Omental fat pad (tissue), 4 donors: ENCODE measurements around the gene CCDC107. TPM values are rescaled to one million over a fixed set of nuclear protein-coding genes. Genes with fewer than 3 reads are reported as not detected.

ENCODE experiments used
- ATAC-seq: fragments of 150-250 bp; one replicate; pipeline ENCODE4 v1.9.1; 2016; ENCODE audit warnings: mild to moderate bottlenecking, moderate library complexity; ENCODE audit not compliant: low FRiP score
- DNase-seq: peaks from one replicate; pipeline ENCODE4 v3.0.0-alpha.2; 2019; ENCODE audit warnings: low spot score
- total RNA-seq, 4 donors: library from RNA; depleted of rRNA; stranded (reverse); fragments of >200 nt; gene quantifications; one replicate each; pipeline ENCODE4 v1.1.0, GENCODE V29; 2016
- TF ChIP-seq, protein P1 (sequence below), 3 donors: fragments of 450-650 bp; IDR thresholded peaks; one replicate each; pipeline ENCODE4 v1.5.1; 2016 to 2017; ENCODE audit warnings: antibody characterized with exemption in 3 of 3, mild to moderate bottlenecking in 3 of 3, moderate library complexity in 2 of 3

CCDC107 gene
- total RNA-seq, 4 donors from 2014 or later, result 35.8 to 108 (median 52.5) TPM

- no peak for DNase-seq
- TF ChIP-seq, protein P1, sequence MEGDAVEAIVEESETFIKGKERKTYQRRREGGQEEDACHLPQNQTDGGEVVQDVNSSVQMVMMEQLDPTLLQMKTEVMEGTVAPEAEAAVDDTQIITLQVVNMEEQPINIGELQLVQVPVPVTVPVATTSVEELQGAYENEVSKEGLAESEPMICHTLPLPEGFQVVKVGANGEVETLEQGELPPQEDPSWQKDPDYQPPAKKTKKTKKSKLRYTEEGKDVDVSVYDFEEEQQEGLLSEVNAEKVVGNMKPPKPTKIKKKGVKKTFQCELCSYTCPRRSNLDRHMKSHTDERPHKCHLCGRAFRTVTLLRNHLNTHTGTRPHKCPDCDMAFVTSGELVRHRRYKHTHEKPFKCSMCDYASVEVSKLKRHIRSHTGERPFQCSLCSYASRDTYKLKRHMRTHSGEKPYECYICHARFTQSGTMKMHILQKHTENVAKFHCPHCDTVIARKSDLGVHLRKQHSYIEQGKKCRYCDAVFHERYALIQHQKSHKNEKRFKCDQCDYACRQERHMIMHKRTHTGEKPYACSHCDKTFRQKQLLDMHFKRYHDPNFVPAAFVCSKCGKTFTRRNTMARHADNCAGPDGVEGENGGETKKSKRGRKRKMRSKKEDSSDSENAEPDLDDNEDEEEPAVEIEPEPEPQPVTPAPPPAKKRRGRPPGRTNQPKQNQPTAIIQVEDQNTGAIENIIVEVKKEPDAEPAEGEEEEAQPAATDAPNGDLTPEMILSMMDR (IDR thresholded peaks at IDR 0.05), result no peak
- no peak for ATAC-seq
Measured at GRCh38 chr9:35665471-35665818, 7.4 kb downstream of the CCDC107 start.

- TF ChIP-seq, protein P1 (IDR thresholded peaks at IDR 0.05), result no peak
- DNase-seq (no peak), ATAC-seq (no peak)
Measured at GRCh38 chr9:35666045-35666444, 8.0 kb downstream of the CCDC107 start.

GRCh38 chr9:35666549-35666948 is 8.5 kb downstream of the CCDC107 start:
- DNase-seq (no peak), ATAC-seq (no peak)
- TF ChIP-seq, protein P1 (IDR thresholded peaks at IDR 0.05), result no peak

GRCh38 chr9:35667939-35668338 is 9.8 kb downstream of the CCDC107 start:
- DNase-seq, result no peak
- ATAC-seq, result no peak
- TF ChIP-seq, protein P1 (IDR thresholded peaks at IDR 0.05), result no peak

- DNase-seq (no peak), ATAC-seq (no peak)
- TF ChIP-seq, protein P1 (IDR thresholded peaks at IDR 0.05), result no peak
Measured at GRCh38 chr9:35669331-35670145, 11.4 kb downstream of the CCDC107 start.

DNA sequence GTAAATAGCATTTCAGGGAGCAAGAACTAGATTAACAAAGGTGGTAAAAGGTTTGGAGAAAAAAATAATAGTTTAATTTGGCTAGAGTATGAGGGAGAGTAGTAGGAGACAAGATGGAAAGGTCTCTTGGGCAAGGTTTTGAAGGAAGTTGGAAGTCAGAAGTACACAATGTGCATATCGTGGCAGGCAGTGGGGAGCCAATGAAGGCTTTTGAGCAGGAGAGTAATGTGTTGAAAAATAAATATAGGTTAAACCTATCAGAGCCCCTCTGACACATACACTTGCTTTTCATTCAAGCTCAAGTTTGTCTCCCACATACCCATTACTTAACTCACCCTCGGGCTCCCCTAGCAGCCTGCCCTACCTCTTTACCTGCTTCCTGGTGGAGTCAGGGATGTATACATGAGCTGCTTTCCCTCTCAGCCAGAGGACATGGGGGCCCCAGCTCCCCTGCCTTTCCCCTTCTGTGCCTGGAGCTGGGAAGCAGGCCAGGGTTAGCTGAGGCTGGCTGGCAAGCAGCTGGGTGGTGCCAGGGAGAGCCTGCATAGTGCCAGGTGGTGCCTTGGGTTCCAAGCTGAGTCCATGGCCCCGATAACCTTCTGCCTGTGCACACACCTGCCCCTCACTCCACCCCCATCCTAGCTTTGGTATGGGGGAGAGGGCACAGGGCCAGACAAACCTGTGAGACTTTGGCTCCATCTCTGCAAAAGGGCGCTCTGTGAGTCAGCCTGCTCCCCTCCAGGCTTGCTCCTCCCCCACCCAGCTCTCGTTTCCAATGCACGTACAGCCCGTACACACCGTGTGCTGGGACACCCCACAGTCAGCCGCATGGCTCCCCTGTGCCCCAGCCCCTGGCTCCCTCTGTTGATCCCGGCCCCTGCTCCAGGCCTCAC is 15.3 kb downstream of the CCDC107 start, which contains the start of gene CA9:
TSS of gene CA9 (plus strand) at position 797 of the 893 bp plus-strand sequence. CDS start at position 829, 32 bp downstream.
- TF ChIP-seq, protein P1 (IDR thresholded peaks at IDR 0.05), result no peak
- DNase-seq (no peak), ATAC-seq (peak; percentile 84)
